Stimulated activated CD4-positive, alpha-beta T cell treated with anti-CD3 and anti-CD28 coated beads, TNF-alpha, amount 100 ng/mL, for 48 hours (primary cell): ENCODE data around the gene CYP3A4.
"Not testable (repeated sequence)": the region's sequence is repeated elsewhere in the genome, so short reads cannot be mapped to it uniquely, and the experiment has no call there.

Experiments
- DNase-seq, 3 donors: peaks; one replicate each; pipeline ENCODE4 v3.0.0-alpha.2; 2020; ENCODE audit warnings: low read depth in 3 of 3

Gene CYP3A4

GRCh38 chr7:99723201-99723600 is 60.8 kb downstream of the CYP3A4 start:
- not testable (repeated sequence) for DNase-seq

GRCh38 chr7:99720800-99721595 is 63.0 kb downstream of the CYP3A4 start:
- DNase-seq, result no peak

- DNase-seq, result no peak
Observed at GRCh38 chr7:99719996-99720769, 63.8 kb downstream of the CYP3A4 start.

GRCh38 chr7:99713995-99714570 is 69.9 kb downstream of the CYP3A4 start:
- no peak for DNase-seq

- no peak for DNase-seq
Observed at GRCh38 chr7:99709838-99710578, 74.0 kb downstream of the CYP3A4 start.

- no peak for DNase-seq
Observed at GRCh38 chr7:99709260-99709659, 74.7 kb downstream of the CYP3A4 start.

GRCh38 chr7:99707096-99707495 is 76.9 kb downstream of the CYP3A4 start:
- no peak for DNase-seq
